ENCODE measurements around the gene TBK1.

The TBK1 gene

GRCh38 chr12:64433915-64434314 lies 18.0 kb upstream of the TBK1 start:
- Mint-ChIP-seq H3K9me3 (no peaks in the 10 kb centered on the region), H3K4me1 (peaks cover 11% of the 10 kb centered on the region), H3K4me3 (no peak overlapping the region), H3K27ac (no peak overlapping the region), H3K36me3 (peaks cover 80% of the 10 kb centered on the region), H3K27me3 (no peaks in the 10 kb centered on the region)
- ATAC-seq = no peak

GRCh38 chr12:64440100-64440499 lies 11.8 kb upstream of the TBK1 start:
- ATAC-seq = no peak
- Mint-ChIP-seq H3K9me3 (no peaks in the 10 kb centered on the region), H3K36me3 (peaks cover 64% of the 10 kb centered on the region), H3K4me3 (no peak overlapping the region), H3K27me3 (no peaks in the 10 kb centered on the region), H3K4me1 (peaks cover 11% of the 10 kb centered on the region), H3K27ac (no peak overlapping the region)

- H3K27me3 Mint-ChIP-seq = no peaks in the 10 kb centered on the region
- H3K36me3 Mint-ChIP-seq = peaks cover 47% of the 10 kb centered on the region
- ATAC-seq = no peak
- no peak overlapping the region for H3K4me3 Mint-ChIP-seq
- no peak overlapping the region for H3K27ac Mint-ChIP-seq
- no peaks in the 10 kb centered on the region for H3K9me3 Mint-ChIP-seq
- H3K4me1 Mint-ChIP-seq = peaks cover 5% of the 10 kb centered on the region
These were observed 6.4 kb upstream of the TBK1 start for GRCh38 chr12:64445490-64445889.

- no peaks in the 10 kb centered on the region for H3K9me3 Mint-ChIP-seq
- peaks cover 42% of the 10 kb centered on the region for H3K36me3 Mint-ChIP-seq
- H3K4me3 Mint-ChIP-seq = no peak overlapping the region
- H3K27ac Mint-ChIP-seq = peak overlapping the region; percentile 3
- H3K27me3 Mint-ChIP-seq = no peaks in the 10 kb centered on the region
- H3K4me1 Mint-ChIP-seq = peaks cover 13% of the 10 kb centered on the region
- ATAC-seq = no peak
These were observed 5.6 kb upstream of the TBK1 start for GRCh38 chr12:64446295-64446694.

- Mint-ChIP-seq H3K36me3 (peaks cover 21% of the 10 kb centered on the region), H3K4me3 (peak overlapping the region; percentile 89), H3K9me3 (no peaks in the 10 kb centered on the region), H3K27ac (peak overlapping the region; percentile 93), H3K4me1 (peaks cover 31% of the 10 kb centered on the region), H3K27me3 (no peaks in the 10 kb centered on the region)
- no peak for ATAC-seq
These were observed 1.8 kb upstream of the TBK1 start for GRCh38 chr12:64450057-64450640.

- Mint-ChIP-seq H3K4me3 (peak overlapping the region; percentile 89), H3K4me1 (peaks cover 36% of the 10 kb centered on the region), H3K27me3 (no peaks in the 10 kb centered on the region), H3K9me3 (no peaks in the 10 kb centered on the region), H3K27ac (peak overlapping the region; percentile 93), H3K36me3 (peaks cover 22% of the 10 kb centered on the region)
- ATAC-seq = no peak
These were observed 1.0 kb upstream of the TBK1 start for GRCh38 chr12:64450711-64451486.

- Mint-ChIP-seq H3K4me1 (peaks cover 52% of the 10 kb centered on the region), H3K27ac (peak overlapping the region; percentile 93), H3K36me3 (peaks cover 21% of the 10 kb centered on the region), H3K4me3 (peak overlapping the region; percentile 89), H3K27me3 (no peaks in the 10 kb centered on the region), H3K9me3 (no peaks in the 10 kb centered on the region)
- no peak for ATAC-seq
These were observed 824 bp downstream of the TBK1 start for GRCh38 chr12:64452559-64453329.

- Mint-ChIP-seq H3K4me1 (peaks cover 66% of the 10 kb centered on the region), H3K36me3 (peaks cover 34% of the 10 kb centered on the region), H3K27me3 (no peaks in the 10 kb centered on the region), H3K9me3 (no peaks in the 10 kb centered on the region), H3K27ac (peak overlapping the region; percentile 31), H3K4me3 (no peak overlapping the region)
- no peak for ATAC-seq
These were observed 3.6 kb downstream of the TBK1 start for GRCh38 chr12:64455506-64455905.

- peak overlapping the region; percentile 31 for H3K27ac Mint-ChIP-seq
- no peak for ATAC-seq
- peaks cover 39% of the 10 kb centered on the region for H3K36me3 Mint-ChIP-seq
- H3K27me3 Mint-ChIP-seq = no peaks in the 10 kb centered on the region
- H3K4me3 Mint-ChIP-seq = no peak overlapping the region
- peaks cover 63% of the 10 kb centered on the region for H3K4me1 Mint-ChIP-seq
- no peaks in the 10 kb centered on the region for H3K9me3 Mint-ChIP-seq
These were observed 4.2 kb downstream of the TBK1 start for GRCh38 chr12:64456119-64456518.

GRCh38 chr12:64457032-64457431 lies 5.1 kb downstream of the TBK1 start:
- Mint-ChIP-seq H3K27me3 (no peaks in the 10 kb centered on the region), H3K27ac (peak overlapping the region; percentile 61), H3K36me3 (peaks cover 43% of the 10 kb centered on the region), H3K9me3 (no peaks in the 10 kb centered on the region), H3K4me1 (peaks cover 56% of the 10 kb centered on the region), H3K4me3 (no peak overlapping the region)
- ATAC-seq = no peak

- H3K36me3 Mint-ChIP-seq = peaks cover 43% of the 10 kb centered on the region
- H3K4me3 Mint-ChIP-seq = no peak overlapping the region
- peaks cover 56% of the 10 kb centered on the region for H3K4me1 Mint-ChIP-seq
- no peak for ATAC-seq
- H3K27me3 Mint-ChIP-seq = no peaks in the 10 kb centered on the region
- no peaks in the 10 kb centered on the region for H3K9me3 Mint-ChIP-seq
- peak overlapping the region; percentile 61 for H3K27ac Mint-ChIP-seq
These were observed 5.5 kb downstream of the TBK1 start for GRCh38 chr12:64457466-64457865.

GRCh38 chr12:64457923-64458322 lies 6.0 kb downstream of the TBK1 start:
- H3K4me1 Mint-ChIP-seq = peaks cover 52% of the 10 kb centered on the region
- no peaks in the 10 kb centered on the region for H3K9me3 Mint-ChIP-seq
- H3K27me3 Mint-ChIP-seq = no peaks in the 10 kb centered on the region
- no peak for ATAC-seq
- H3K4me3 Mint-ChIP-seq = no peak overlapping the region
- peak overlapping the region; percentile 61 for H3K27ac Mint-ChIP-seq
- peaks cover 46% of the 10 kb centered on the region for H3K36me3 Mint-ChIP-seq

- Mint-ChIP-seq H3K27ac (peak overlapping the region; percentile 78), H3K9me3 (no peaks in the 10 kb centered on the region), H3K4me1 (peaks cover 43% of the 10 kb centered on the region), H3K36me3 (peaks cover 52% of the 10 kb centered on the region), H3K27me3 (no peaks in the 10 kb centered on the region), H3K4me3 (peak overlapping the region; percentile 72)
- no peak for ATAC-seq
These were observed 7.5 kb downstream of the TBK1 start for GRCh38 chr12:64459394-64459891.

GRCh38 chr12:64461634-64462414 lies 9.9 kb downstream of the TBK1 start:
- no peak for ATAC-seq
- peaks cover 32% of the 10 kb centered on the region for H3K4me1 Mint-ChIP-seq
- H3K9me3 Mint-ChIP-seq = no peaks in the 10 kb centered on the region
- no peak overlapping the region for H3K4me3 Mint-ChIP-seq
- H3K36me3 Mint-ChIP-seq = peaks cover 62% of the 10 kb centered on the region
- no peaks in the 10 kb centered on the region for H3K27me3 Mint-ChIP-seq
- no peak overlapping the region for H3K27ac Mint-ChIP-seq

- Mint-ChIP-seq H3K27ac (no peak overlapping the region), H3K4me1 (no peaks in the 10 kb centered on the region), H3K36me3 (peaks cover 57% of the 10 kb centered on the region)
These were observed 14.3 kb downstream of the TBK1 start for GRCh38 chr12:64466178-64466577.

More at GRCh38 chr12:64466178-64466577, 14.3 kb downstream of the TBK1 start:
- no peak overlapping the region for H3K4me3 Mint-ChIP-seq
- no peak for ATAC-seq
- no peaks in the 10 kb centered on the region for H3K9me3 Mint-ChIP-seq
- no peaks in the 10 kb centered on the region for H3K27me3 Mint-ChIP-seq
